ENCODE data around the gene ARID5A. TPM values are rescaled to one million over a fixed set of nuclear protein-coding genes. Genes with fewer than 3 reads are reported as not detected.

Gene ARID5A
- 4.6 to 7.9 TPM (median 7.1 TPM) in 5 replicates for total RNA-seq (2022; extraction: Qiagen RNA extraction; ENCODE audit: low read depth)

GRCh38 chr2:96536445-96537065, at the start of gene ARID5A:
Gene ARID5A, plus strand, starts transcription at chr2:96536752. Its CDS starts 75 bp downstream, at chr2:96536827.

GRCh38 chr2:96505231-96505889, 31.2 kb upstream of the ARID5A start, which contains the start of gene NEURL3:
Gene NEURL3, minus strand, starts transcription at chr2:96505357. Its CDS starts 71 bp downstream, at chr2:96505286.

Other genes with a start within 250 kb of the ARID5A start
- 91.2 to 133 TPM (median 126 TPM) in 5 replicates for gene SNRNP200, start 231.2 kb upstream of the ARID5A start, total RNA-seq (2022; extraction: Qiagen RNA extraction; ENCODE audit: low read depth)
- not detected in 5 replicates for gene ITPRIPL1, start 211.4 kb upstream of the ARID5A start, total RNA-seq (2022; extraction: Qiagen RNA extraction; ENCODE audit: low read depth)
- 39.9 to 46.3 TPM (median 43.7 TPM) in 5 replicates for gene NCAPH, start 201.0 kb upstream of the ARID5A start, total RNA-seq (2022; extraction: Qiagen RNA extraction; ENCODE audit: low read depth)
- 0.82 to 1.2 TPM (median 1.0 TPM) in 5 replicates for gene NEURL3, start 31.4 kb upstream of the ARID5A start, total RNA-seq (2022; extraction: Qiagen RNA extraction; ENCODE audit: low read depth)
- gene KANSL3, start 101.6 kb downstream of the ARID5A start, total RNA-seq (2022; extraction: Qiagen RNA extraction; ENCODE audit: low read depth) = 22.0 to 31.2 TPM (median 27.7 TPM) in 5 replicates
- gene FER1L5, start 106.0 kb downstream of the ARID5A start, total RNA-seq (2022; extraction: Qiagen RNA extraction; ENCODE audit: low read depth) = not detected in 5 replicates
- 19.3 to 24.3 TPM (median 21.9 TPM) in 5 replicates for gene LMAN2L, start 203.3 kb downstream of the ARID5A start, total RNA-seq (2022; extraction: Qiagen RNA extraction; ENCODE audit: low read depth)
- gene CNNM4, start 224.2 kb downstream of the ARID5A start, total RNA-seq (2022; extraction: Qiagen RNA extraction; ENCODE audit: low read depth) = 10.3 to 15.5 TPM (median 13.6 TPM) in 5 replicates